Activated CD4-positive, alpha-beta T cell treated with anti-CD3 and anti-CD28 coated beads, Interleukin-2, amount 50 U/mL, for 4 hours (primary cell): Measurements from ENCODE around the gene CASP10.
"Not testable (repeated sequence)": the region's sequence is repeated elsewhere in the genome, so short reads cannot be mapped to it uniquely, and the experiment has no call there.

ENCODE experiments used
- DNase-seq, 2 experiments: peaks; one replicate each; pipeline ENCODE4 v3.0.0-alpha.2; 2020

CASP10 gene

GRCh38 chr2:201182650-201183364 is at the start of gene CASP10:
Gene CASP10 (plus strand): TSS chr2:201183141. CDS start chr2:201185778, 2,637 bp downstream.
- peak in 1 of 2 experiments; percentile 17 for DNase-seq

DNA sequence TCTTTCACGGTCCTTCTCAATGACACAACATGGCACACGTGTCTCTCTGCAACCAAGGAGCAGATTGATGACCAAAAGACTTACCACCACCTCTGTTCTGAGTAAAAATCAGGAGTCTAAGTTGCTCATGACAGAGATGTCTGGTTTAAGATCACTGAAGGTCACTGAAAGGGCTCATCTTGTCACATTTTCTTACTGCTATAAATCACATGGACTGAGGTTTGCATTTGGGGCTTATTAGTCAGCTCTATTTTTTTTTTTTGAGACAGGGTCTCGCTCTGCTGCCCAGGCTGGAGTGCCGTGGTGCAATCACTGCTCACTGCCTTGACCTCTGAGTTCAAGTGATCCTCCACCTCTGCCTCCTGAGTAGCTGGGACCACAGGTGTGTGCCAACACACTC is 47.6 kb upstream of the CASP10 start:
- no peak for DNase-seq

DNA sequence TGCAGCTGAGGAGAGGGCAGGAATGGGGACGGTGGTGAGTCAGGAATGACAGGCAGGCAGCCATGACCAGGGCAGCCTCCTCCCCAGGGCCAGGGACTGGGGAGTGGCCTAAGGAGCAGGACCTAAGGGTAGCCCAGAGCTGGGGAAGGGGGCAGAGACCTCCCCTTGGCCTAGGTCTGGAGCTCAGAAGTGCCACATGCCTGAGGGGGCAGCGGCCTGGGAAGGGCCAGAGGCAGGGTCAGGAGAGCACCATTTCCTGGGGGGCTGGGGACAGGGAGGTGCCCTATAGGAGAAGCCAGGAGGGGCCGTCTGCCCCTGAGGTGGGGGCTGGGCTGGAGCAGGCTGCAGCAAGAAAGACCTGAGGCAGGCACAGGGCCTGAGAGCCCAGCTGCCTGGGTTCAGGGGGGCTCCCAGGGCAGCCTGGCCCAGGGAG is 46.0 kb upstream of the CASP10 start:
- DNase-seq, result no peak

DNA sequence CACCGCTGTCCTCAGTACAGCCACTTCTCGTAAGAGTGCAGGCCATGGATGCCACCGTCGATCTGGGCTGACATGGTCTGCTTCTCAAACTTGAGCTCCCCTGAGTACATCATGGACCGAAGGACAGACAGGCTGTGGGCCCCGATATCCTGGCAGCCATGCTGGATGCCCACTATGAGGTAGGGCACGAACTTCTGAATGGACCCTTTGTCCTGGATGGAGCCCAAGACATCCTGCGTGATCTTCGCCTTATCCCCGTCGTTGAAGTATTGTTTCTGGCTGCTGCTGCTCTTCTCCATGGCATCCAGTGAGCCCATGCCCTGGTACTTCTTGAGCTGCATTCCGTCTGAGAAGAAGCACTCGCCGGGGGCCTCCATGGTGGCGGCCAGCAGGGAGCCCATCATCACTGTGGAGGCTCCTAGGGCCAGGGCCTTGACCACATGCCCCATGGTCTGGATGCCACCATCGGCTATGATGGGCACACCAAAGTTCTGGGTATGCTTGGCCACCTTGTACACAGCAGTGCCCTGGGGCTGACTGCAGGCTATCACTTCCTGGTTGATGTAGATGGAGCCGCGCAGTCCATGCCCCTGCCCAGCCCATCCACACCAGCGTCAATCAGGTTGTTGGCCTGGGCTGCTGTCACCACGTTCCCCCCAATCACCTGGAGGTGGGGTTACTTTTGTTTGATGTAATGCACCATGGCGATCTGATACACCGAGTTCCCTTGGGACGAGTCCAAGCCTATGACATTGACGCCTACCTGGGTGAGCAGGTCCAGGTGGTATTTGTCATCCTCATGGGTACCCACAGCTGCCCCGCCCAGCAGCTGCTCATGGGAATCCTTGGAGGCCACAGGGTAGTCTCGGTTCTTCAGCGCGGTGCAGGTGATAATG is 45.2 kb upstream of the CASP10 start:
- no peak for DNase-seq

GRCh38 chr2:201138401-201138970 is 44.5 kb upstream of the CASP10 start:
- no peak for DNase-seq

- not testable (repeated sequence) for DNase-seq
Measured at GRCh38 chr2:201138986-201139781, 43.8 kb upstream of the CASP10 start.

DNA sequence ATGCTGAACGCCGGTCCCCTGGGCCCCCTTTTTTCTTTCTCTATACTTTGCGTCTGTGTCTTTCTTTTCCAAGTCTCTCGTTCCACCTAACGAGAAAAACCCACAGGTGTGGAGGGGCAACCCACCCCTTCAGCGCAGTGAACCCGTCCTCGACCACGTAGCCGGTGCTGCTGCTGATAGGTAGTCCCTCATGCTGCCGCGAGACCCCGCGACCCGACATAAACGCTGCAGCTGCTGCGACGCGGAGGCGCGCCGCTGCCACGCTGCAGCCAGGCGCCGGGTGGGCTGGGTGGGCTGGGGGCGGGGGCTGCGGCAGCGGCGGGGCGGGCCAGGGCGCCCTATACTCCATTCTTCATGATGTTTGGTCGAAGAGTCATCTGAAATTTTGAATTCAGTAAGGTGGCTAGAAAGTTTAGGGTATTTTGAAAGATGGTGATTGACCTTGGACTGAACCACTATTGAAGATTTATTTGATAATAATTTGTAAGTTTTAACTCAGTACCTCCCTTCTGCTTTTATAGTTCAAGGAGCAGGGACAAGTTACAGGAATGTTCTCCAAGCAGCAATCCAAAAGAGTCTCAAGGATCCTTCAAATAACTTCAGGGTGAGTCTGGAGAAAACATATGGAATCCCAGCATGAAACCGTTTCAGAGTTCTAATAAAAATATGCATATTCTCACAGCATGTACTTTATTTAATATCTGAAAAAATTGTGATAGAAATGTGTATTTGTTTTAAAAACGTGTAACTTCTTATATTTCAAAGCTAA is 42.9 kb upstream of the CASP10 start:
- no peak for DNase-seq

DNA sequence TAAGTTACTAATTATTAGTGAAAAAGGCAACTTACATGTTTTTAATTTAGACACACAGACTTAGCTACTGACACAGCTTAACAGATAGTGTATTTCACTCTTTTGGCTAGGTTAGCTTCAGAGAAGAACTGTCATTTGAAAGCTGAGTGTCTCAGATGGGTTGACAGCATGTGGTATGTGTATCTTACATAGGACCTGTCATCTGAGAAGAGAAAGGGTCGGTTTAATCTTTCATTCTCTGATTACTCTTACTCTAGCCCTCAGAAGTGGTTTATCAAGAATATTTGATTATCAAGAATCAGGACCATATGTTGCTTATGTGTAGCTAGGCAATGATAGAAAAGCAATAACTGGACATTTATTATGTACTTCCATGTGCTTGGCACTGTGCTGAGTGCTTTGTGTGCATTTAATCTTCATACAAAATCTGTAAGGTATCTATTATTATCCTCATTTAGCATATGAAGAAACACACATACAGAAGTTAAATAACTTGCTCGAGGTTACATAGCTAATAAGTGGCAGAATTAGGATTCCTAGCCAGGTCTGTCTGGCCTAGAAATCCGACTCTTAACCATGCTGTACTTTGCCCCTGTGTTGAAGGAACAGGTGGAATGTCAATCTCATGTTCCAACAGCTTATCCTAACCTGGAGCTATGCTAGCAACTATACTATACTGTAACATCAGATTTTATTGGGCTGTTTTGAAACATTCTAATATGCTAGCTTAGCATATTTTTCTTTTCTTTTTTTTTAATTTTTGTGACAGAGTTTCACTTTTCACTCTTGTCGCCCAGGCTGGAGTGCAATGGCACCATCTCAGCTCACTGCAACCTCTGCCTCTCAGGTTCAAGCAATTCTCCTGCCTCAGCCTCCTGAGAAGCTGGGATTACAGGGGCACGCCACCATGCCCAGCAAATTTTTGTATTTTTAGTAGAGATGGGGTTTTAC is 38.6 kb upstream of the CASP10 start:
- DNase-seq, result no peak

GRCh38 chr2:201148434-201148990 is 34.4 kb upstream of the CASP10 start:
- DNase-seq, result no peak

GRCh38 chr2:201149064-201149820 is 33.7 kb upstream of the CASP10 start:
- no peak for DNase-seq

DNA sequence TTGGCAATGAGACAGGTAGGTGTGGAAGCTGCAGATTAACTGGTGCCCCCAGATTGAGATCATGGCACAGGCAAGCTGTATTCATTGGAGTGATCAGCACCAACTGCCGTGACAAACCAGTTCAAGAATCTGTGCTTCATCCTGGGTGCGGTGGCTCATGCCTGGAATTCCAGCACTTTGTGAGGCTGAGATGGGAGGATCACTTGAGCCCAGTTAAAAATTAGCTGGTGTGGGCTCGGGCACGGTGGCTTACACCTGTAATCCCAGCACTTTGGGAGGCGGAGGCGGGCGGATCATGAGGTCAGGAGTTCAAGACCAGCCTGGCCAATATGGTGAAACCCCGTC is 33.1 kb upstream of the CASP10 start:
- not testable (repeated sequence) for DNase-seq

GRCh38 chr2:201150454-201151020 is 32.4 kb upstream of the CASP10 start:
- DNase-seq, result no peak

- no peak for DNase-seq
Measured at GRCh38 chr2:201151127-201151981, 31.6 kb upstream of the CASP10 start.

- no peak for DNase-seq
Measured at GRCh38 chr2:201152517-201152916, 30.4 kb upstream of the CASP10 start.

DNA sequence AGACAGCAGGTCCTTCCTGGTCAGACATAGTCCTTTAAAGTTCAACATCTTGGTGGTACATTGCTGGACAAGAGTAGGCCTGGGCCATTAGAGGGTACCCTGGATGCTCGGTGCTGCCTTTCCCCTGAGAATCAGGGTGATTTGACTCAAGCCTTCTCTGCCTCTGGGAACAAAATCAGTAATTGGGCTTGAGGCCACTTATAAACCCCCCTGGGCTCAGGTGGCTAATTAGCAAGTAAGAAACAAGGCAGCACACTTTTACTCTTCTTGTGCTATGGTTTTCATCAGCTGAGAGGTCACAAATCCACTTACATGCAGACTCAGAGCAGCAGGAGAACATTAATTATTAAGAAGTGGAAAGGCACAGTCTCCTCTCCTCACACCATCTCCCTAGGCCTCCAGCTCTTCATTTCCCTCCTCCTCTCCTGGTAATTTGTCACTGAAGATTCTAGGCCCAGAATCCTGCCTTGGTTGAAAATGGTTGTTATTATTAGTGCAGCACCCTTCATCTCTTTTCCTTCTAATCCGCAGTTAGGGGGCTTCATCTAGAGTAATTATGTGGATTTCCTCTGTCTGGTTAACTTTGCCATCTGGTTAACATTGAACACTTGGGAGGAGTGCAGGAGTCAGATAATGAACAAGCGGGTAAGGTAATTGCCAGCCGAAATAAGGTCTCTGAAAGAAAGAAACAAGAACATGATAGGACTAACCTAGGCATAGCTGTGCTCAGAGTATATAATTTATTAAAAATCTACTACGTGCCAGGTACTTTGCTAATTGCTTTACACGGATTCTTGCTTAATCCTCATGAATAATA is 29.7 kb upstream of the CASP10 start:
- DNase-seq, result no peak

- DNase-seq, result no peak
Measured at GRCh38 chr2:201154615-201155399, 28.1 kb upstream of the CASP10 start.

DNA sequence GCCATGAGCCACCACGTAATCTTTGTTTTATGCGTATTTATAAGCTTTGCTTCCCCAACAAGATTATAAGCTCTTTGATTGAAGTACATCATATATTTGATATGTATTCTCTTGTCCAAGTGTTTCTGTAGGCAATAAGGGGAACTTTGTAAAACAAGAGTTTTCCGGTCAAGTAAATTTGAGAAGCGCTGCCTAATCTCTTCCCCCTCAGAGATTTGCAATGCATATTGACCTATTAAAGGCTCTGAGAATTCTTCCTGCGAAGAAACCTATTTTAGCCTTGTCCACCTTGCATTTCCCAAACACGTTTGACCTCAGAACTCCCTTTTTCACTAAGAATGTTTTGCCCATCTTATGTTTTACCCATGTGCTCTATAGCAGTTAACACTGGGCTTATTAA is 26.9 kb upstream of the CASP10 start:
- DNase-seq, result no peak
